Measurements from ENCODE around the gene SNTA1.
"Not testable (repeated sequence)": the region's sequence is repeated elsewhere in the genome, so short reads cannot be mapped to it uniquely, and the experiment has no call there.

Gene SNTA1

GRCh38 chr20:33465481-33466302 is 22.1 kb upstream of the SNTA1 start:
- DNase-seq (ENCODE audit: low read depth): no peak

GRCh38 chr20:33464759-33465158 is 21.2 kb upstream of the SNTA1 start:
- DNase-seq (ENCODE audit: low read depth): not testable (repeated sequence)

- no peak for DNase-seq (ENCODE audit: low read depth)
These were observed 20.0 kb upstream of the SNTA1 start for GRCh38 chr20:33463332-33464101.

GRCh38 chr20:33460711-33461110 is 17.1 kb upstream of the SNTA1 start:
- DNase-seq (ENCODE audit: low read depth): no peak

- DNase-seq (ENCODE audit: low read depth): no peak
These were observed 16.0 kb upstream of the SNTA1 start for GRCh38 chr20:33459599-33459998.

- peak; percentile 44 for DNase-seq (ENCODE audit: low read depth)
These were observed 13.5 kb upstream of the SNTA1 start for GRCh38 chr20:33456916-33457642.

- no peak for DNase-seq (ENCODE audit: low read depth)
These were observed 7.3 kb upstream of the SNTA1 start for GRCh38 chr20:33450867-33451266.

GRCh38 chr20:33445881-33446625 is 2.5 kb upstream of the SNTA1 start:
- DNase-seq (ENCODE audit: low read depth): no peak

GRCh38 chr20:33444797-33445560 is 1.4 kb upstream of the SNTA1 start:
- no peak for DNase-seq (ENCODE audit: low read depth)

- no peak for DNase-seq (ENCODE audit: low read depth)
These were observed 504 bp downstream of the SNTA1 start for GRCh38 chr20:33443006-33443511.

GRCh38 chr20:33442136-33443005 is 1.2 kb downstream of the SNTA1 start:
- no peak for DNase-seq (ENCODE audit: low read depth)

- DNase-seq (ENCODE audit: low read depth): no peak
These were observed 2.2 kb downstream of the SNTA1 start for GRCh38 chr20:33441142-33441955.

- DNase-seq (ENCODE audit: low read depth): not testable (repeated sequence)
These were observed 3.0 kb downstream of the SNTA1 start for GRCh38 chr20:33440562-33440961.

- no peak for DNase-seq (ENCODE audit: low read depth)
These were observed 5.1 kb downstream of the SNTA1 start for GRCh38 chr20:33438481-33438880.

GRCh38 chr20:33437141-33437911 is 6.2 kb downstream of the SNTA1 start:
- no peak for DNase-seq (ENCODE audit: low read depth)

- no peak for DNase-seq (ENCODE audit: low read depth)
These were observed 9.1 kb downstream of the SNTA1 start for GRCh38 chr20:33434434-33434833.

GRCh38 chr20:33433465-33434234 is 9.9 kb downstream of the SNTA1 start:
- no peak for DNase-seq (ENCODE audit: low read depth)

All from GM04504 (cell line).